Vagina (tissue), 2 donors: Measurements from ENCODE around the gene ZBTB11. TPM values are rescaled to one million over a fixed set of nuclear protein-coding genes. Genes with fewer than 3 reads are reported as not detected.

Experiments used
- DNase-seq, 2 donors: peaks; one replicate each; pipeline ENCODE4 v3.0.0-alpha.2; 2017; ENCODE audit errors: extremely low spot score in 2 of 2
- H3K27ac ChIP-seq: fragments of 200-600 bp; sonication (generic); one replicate; pipeline ENCODE4 v1.5.1; 2019
- H3K27me3 ChIP-seq: fragments of 200-600 bp; sonication (generic); one replicate; pipeline ENCODE4 v1.5.1; 2019
- H3K36me3 ChIP-seq, 2 donors: fragments of 200-600 bp; sonication (generic); one replicate each; pipeline ENCODE4 v1.5.1; 2017 to 2019
- H3K4me1 ChIP-seq: fragments of 200-600 bp; sonication (generic); one replicate; pipeline ENCODE4 v1.5.1; 2019
- H3K4me3 ChIP-seq, 2 donors: fragments of 200-600 bp; sonication (generic); 1 replicate in 1 of 2; 2 replicates in 1 of 2; pipeline ENCODE4 v1.5.1; 2016 to 2019
- H3K9me3 ChIP-seq: fragments of 200-600 bp; sonication (generic); one replicate; pipeline ENCODE4 v1.5.1; 2019
- CTCF ChIP-seq, 3 experiments: fragments of 450-650 bp in 2 of 3; fragments of 200-600 bp in 1 of 3; sonication (generic) in 1 of 3; IDR thresholded peaks; one replicate each; pipeline ENCODE4 v1.5.1; 2017 to 2019; ENCODE audit warnings: antibody characterized with exemption in 3 of 3, mild to moderate bottlenecking in 2 of 3, moderate library complexity in 2 of 3
- POLR2A ChIP-seq, 2 donors: fragments of 450-650 bp; IDR thresholded peaks; one replicate each; pipeline ENCODE4 v1.6.1; 2017; ENCODE audit warnings: antibody characterized with exemption in 2 of 2, mild to moderate bottlenecking in 2 of 2, moderate library complexity in 2 of 2
- POLR2AphosphoS5 ChIP-seq, 2 donors: sonication (generic); formaldehyde crosslinking; IDR thresholded peaks; one replicate each; pipeline ENCODE4 v1.9.0; 2017; ENCODE audit warnings: antibody characterized with exemption in 2 of 2, mild to moderate bottlenecking in 2 of 2, low read depth in 1 of 2; ENCODE audit not compliant: insufficient read depth in 1 of 2
- intact Hi-C: fragments of 100-400 bp; cut with DNase I; formaldehyde crosslinking; loops from one replicate; pipeline ENCODE4 v1.15.1; 2023
- total RNA-seq: library from RNA; depleted of rRNA; stranded (reverse); fragments of >200 nt; gene quantifications from one replicate; pipeline ENCODE4 v1.2.3, GENCODE V29; 2016

ZBTB11 gene
- total RNA-seq, 1 donor from 2014 or later: 27.5 TPM

- Histone ChIP-seq H3K36me3 (peaks cover 0 to 69% of the 10 kb centered on the region in 2 donors), H3K4me1 (no peaks in the 10 kb centered on the region), H3K27me3 (no peaks in the 10 kb centered on the region), H3K4me3 (no peak overlapping the region), H3K27ac (no peak overlapping the region), H3K9me3 (no peaks in the 10 kb centered on the region)
- no peak for TF ChIP-seq POLR2A (IDR thresholded peaks at IDR 0.05)
- no peak for TF ChIP-seq CTCF (IDR thresholded peaks at IDR 0.05)
- TF ChIP-seq POLR2AphosphoS5 (IDR thresholded peaks at IDR 0.05; ENCODE audit: insufficient read depth in 1 of 2, low read depth in 1 of 2): no peak
- intact Hi-C loops: no loop called here
- no peak for DNase-seq
Measured at GRCh38 chr3:101665357-101665756, 11.6 kb downstream of the ZBTB11 start.

GRCh38 chr3:101660714-101661113, 16.2 kb downstream of the ZBTB11 start:
- Histone ChIP-seq H3K27ac (no peak overlapping the region), H3K4me1 (no peaks in the 10 kb centered on the region), H3K4me3 (no peak overlapping the region), H3K36me3 (peaks cover 0 to 76% of the 10 kb centered on the region in 2 donors), H3K9me3 (no peaks in the 10 kb centered on the region), H3K27me3 (no peaks in the 10 kb centered on the region)
- TF ChIP-seq CTCF (IDR thresholded peaks at IDR 0.05) (no peak), POLR2AphosphoS5 (IDR thresholded peaks at IDR 0.05; ENCODE audit: insufficient read depth in 1 of 2, low read depth in 1 of 2) (no peak), POLR2A (IDR thresholded peaks at IDR 0.05) (no peak)
- no peak for DNase-seq
- intact Hi-C loops: no loop called here

- intact Hi-C loops: no loop called here
- TF ChIP-seq POLR2A (IDR thresholded peaks at IDR 0.05): no peak
- TF ChIP-seq CTCF (IDR thresholded peaks at IDR 0.05): no peak
- TF ChIP-seq POLR2AphosphoS5 (IDR thresholded peaks at IDR 0.05; ENCODE audit: insufficient read depth in 1 of 2, low read depth in 1 of 2): no peak
- H3K4me1 ChIP-seq: no peaks in the 10 kb centered on the region
- no peak for DNase-seq
- no peaks in the 10 kb centered on the region for H3K27me3 ChIP-seq
- no peak overlapping the region for H3K27ac ChIP-seq
- H3K36me3 ChIP-seq: peaks cover 5 to 74% of the 10 kb centered on the region in 2 donors
- no peak overlapping the region for H3K4me3 ChIP-seq
- no peaks in the 10 kb centered on the region for H3K9me3 ChIP-seq
Measured at GRCh38 chr3:101656651-101657050, 20.3 kb downstream of the ZBTB11 start.

GRCh38 chr3:101646726-101647125, 30.2 kb downstream of the ZBTB11 start:
- no peaks in the 10 kb centered on the region for H3K27me3 ChIP-seq
- no peak for TF ChIP-seq POLR2AphosphoS5 (IDR thresholded peaks at IDR 0.05; ENCODE audit: insufficient read depth in 1 of 2, low read depth in 1 of 2)
- TF ChIP-seq CTCF (IDR thresholded peaks at IDR 0.05): no peak
- TF ChIP-seq POLR2A (IDR thresholded peaks at IDR 0.05): no peak
- DNase-seq: no peak
- H3K4me3 ChIP-seq: no peak overlapping the region
- H3K27ac ChIP-seq: no peak overlapping the region
- H3K36me3 ChIP-seq: peaks cover 0 to 38% of the 10 kb centered on the region in 2 donors
- no peaks in the 10 kb centered on the region for H3K9me3 ChIP-seq
- intact Hi-C loops: no loop called here
- peaks cover 7% of the 10 kb centered on the region for H3K4me1 ChIP-seq

GRCh38 chr3:101643861-101644613, 32.9 kb downstream of the ZBTB11 start:
- no peak for TF ChIP-seq CTCF (IDR thresholded peaks at IDR 0.05)
- TF ChIP-seq POLR2A (IDR thresholded peaks at IDR 0.05): no peak
- no peak for TF ChIP-seq POLR2AphosphoS5 (IDR thresholded peaks at IDR 0.05; ENCODE audit: insufficient read depth in 1 of 2, low read depth in 1 of 2)
- intact Hi-C loops: no loop called here
- Histone ChIP-seq H3K27ac (no peak overlapping the region), H3K4me1 (peaks cover 7% of the 10 kb centered on the region), H3K9me3 (no peaks in the 10 kb centered on the region), H3K4me3 (no peak overlapping the region), H3K27me3 (no peaks in the 10 kb centered on the region), H3K36me3 (peaks cover 0 to 11% of the 10 kb centered on the region in 2 donors)
- DNase-seq: no peak
